GM12874 (cell line): ENCODE data around the gene NSRP1.

Experiments used
- CTCF ChIP-seq: IDR thresholded peaks from 2 replicates; pipeline ENCODE4 v1.5.1; 2011; ENCODE audit warnings: low read depth, mild to moderate bottlenecking, control low read depth, low read length, moderate library complexity; ENCODE audit not compliant: insufficient read depth

NSRP1 gene

GRCh38 chr17:30091121-30091670 is 25.4 kb upstream of the NSRP1 start:
- TF ChIP-seq CTCF, result no peak

GRCh38 chr17:30091771-30092170 is 24.8 kb upstream of the NSRP1 start:
- no peak for TF ChIP-seq CTCF

GRCh38 chr17:30092886-30093285 is 23.7 kb upstream of the NSRP1 start:
- TF ChIP-seq CTCF, result no peak

- peak; percentile 56 for TF ChIP-seq CTCF
Observed at GRCh38 chr17:30093463-30094147, 23.0 kb upstream of the NSRP1 start.

GRCh38 chr17:30095507-30096244 is 20.9 kb upstream of the NSRP1 start:
- TF ChIP-seq CTCF, result peak; percentile 49; the same call in 1 of the 2 replicates

GRCh38 chr17:30101686-30102390 is 14.8 kb upstream of the NSRP1 start:
- no peak for TF ChIP-seq CTCF

- no peak for TF ChIP-seq CTCF
Observed at GRCh38 chr17:30103921-30104320, 12.7 kb upstream of the NSRP1 start.
